PC-9 (cell line): ENCODE results near the gene PRSS50. TPM values are rescaled to one million over a fixed set of nuclear protein-coding genes. Genes with fewer than 3 reads are reported as not detected.

ENCODE experiments used
- BruUV-seq: library from RNA; stranded (reverse); fragments of 400-500 nt; replicated peaks from 2 replicates; lab custom pipeline; 2021; lab: Mats Ljungman, UMichigan
- CTCF ChIA-PET: fragments of 300-600 bp; sonication (Branson Sonifier 250); formaldehyde crosslinking; loops from one replicate; lab custom pipeline; 2022; ENCODE audit warnings: antibody characterized with exemption; lab: Charles Lee
- POLR2A ChIA-PET: fragments of 300-600 bp; sonication (Branson Sonifier 250); formaldehyde crosslinking; loops from one replicate; lab custom pipeline; 2022; ENCODE audit warnings: antibody characterized with exemption; ENCODE audit not compliant: unreplicated experiment; lab: Charles Lee
- DNase-seq, 2 experiments: peaks; one replicate each; pipeline versions ENCODE4 v3.0.0 to v3.0.0-alpha.2; 2015 to 2022; ENCODE audit warnings: mixed read lengths in 1 of 2
- H2AFZ ChIP-seq: fragments of 200-600 bp; sonication (generic); 2 replicates; pipeline ENCODE4 v1.8.1; 2017; ENCODE audit warnings: antibody characterized with exemption
- H3F3A ChIP-seq: fragments of 200-600 bp; sonication (generic); 2 replicates; pipeline ENCODE4 v1.8.1; 2017; ENCODE audit warnings: antibody characterized with exemption, mild to moderate bottlenecking, low read depth; ENCODE audit not compliant: insufficient read depth
- H3K27ac ChIP-seq: fragments of 200-600 bp; sonication (generic); 2 replicates; pipeline ENCODE4 v1.6.1; 2016; ENCODE audit warnings: mixed run types
- H3K27me3 ChIP-seq: fragments of 200-600 bp; sonication (generic); 2 replicates; pipeline ENCODE4 v1.6.1; 2016; ENCODE audit warnings: low read depth, mixed run types; ENCODE audit not compliant: insufficient read depth
- H3K36me3 ChIP-seq: fragments of 200-600 bp; sonication (generic); 2 replicates; pipeline ENCODE4 v1.6.1; 2016; ENCODE audit warnings: low read depth, mixed run types
- H3K4me1 ChIP-seq: fragments of 200-600 bp; sonication (generic); replicated peaks from 2 replicates; pipeline ENCODE4 v1.6.1; 2016; ENCODE audit warnings: mixed run types; ENCODE audit not compliant: insufficient read depth
- H3K4me2 ChIP-seq: fragments of 200-600 bp; sonication (generic); 2 replicates; pipeline ENCODE4 v1.6.1; 2017; ENCODE audit warnings: mixed run types
- H3K4me3 ChIP-seq: fragments of 200-600 bp; sonication (generic); 2 replicates; pipeline ENCODE4 v1.6.1; 2016; ENCODE audit warnings: mixed run types
- H3K79me2 ChIP-seq: fragments of 200-600 bp; sonication (generic); 2 replicates; pipeline ENCODE4 v1.6.1; 2017; ENCODE audit warnings: low read depth, mixed run types
- H3K9me2 ChIP-seq: fragments of 200-600 bp; sonication (generic); 2 replicates; pipeline ENCODE4 v1.8.1; 2017; ENCODE audit warnings: mild to moderate bottlenecking; ENCODE audit not compliant: insufficient read depth
- H3K9me3 ChIP-seq: fragments of 200-600 bp; sonication (generic); 2 replicates; pipeline ENCODE4 v1.8.1; 2016; ENCODE audit warnings: low read depth; ENCODE audit not compliant: insufficient read depth
- H4K20me1 ChIP-seq: fragments of 200-600 bp; sonication (generic); 2 replicates; pipeline ENCODE4 v1.8.1; 2017; ENCODE audit not compliant: insufficient read depth
- CTCF ChIP-seq: fragments of 200-600 bp; sonication (generic); conservative IDR thresholded peaks from 2 replicates; pipeline ENCODE4 v1.6.1; 2017; ENCODE audit warnings: mixed run types, antibody characterized with exemption, mild to moderate bottlenecking, moderate library complexity
- EZH2 ChIP-seq: fragments of 200-600 bp; sonication (generic); IDR thresholded peaks from 2 replicates; pipeline ENCODE4 v1.8.0; 2017; ENCODE audit warnings: antibody characterized with exemption, low read depth
- intact Hi-C: fragments of 100-400 bp; cut with micrococcal nuclease; formaldehyde crosslinking; loops from one replicate; pipeline ENCODE4 v1.10.0; 2022; ENCODE audit not compliant: unreplicated experiment
- total RNA-seq: library from RNA; stranded (reverse); gene quantifications from 2 replicates; pipeline ENCODE4 v1.2.3, GENCODE V29; 2021

Gene PRSS50
- total RNA-seq, 1 experiment from 2014 or later: 0.50 TPM

GRCh38 chr3:46693038-46693891, 24.4 kb downstream of the PRSS50 start, which contains the start of gene ALS2CL:
Gene ALS2CL, minus strand, starts transcription at chr3:46693679. Its CDS starts 4,239 bp downstream, at chr3:46689440.
- H3K4me2 ChIP-seq: peak within 1 kb of the TSS; percentile 99
- H3K79me2 ChIP-seq: peaks cover 18% of the 10 kb centered on the region
- no peaks in the 10 kb centered on the region for H3K36me3 ChIP-seq
- ChIA-PET CTCF (no interaction called here), POLR2A (interaction anchor here (0.5 to 0.7 kb wide), 4 partner anchors 18 to 270 kb away, joined by 3 to 6 read pairs (median 5); no protein-coding TSS in a partner anchor)
- no peak for TF ChIP-seq EZH2
- TF ChIP-seq CTCF: no peak; the same call in none of the 2 replicates
- H2AFZ ChIP-seq: peak within 1 kb of the TSS; percentile 68
- H3K9me2 ChIP-seq: no peaks in the 10 kb centered on the region
- H3K4me1 ChIP-seq: peaks cover 21% of the 10 kb centered on the region
- no peaks in the 10 kb centered on the region for H3K9me3 ChIP-seq
- peaks cover 17% of the 10 kb centered on the region; the same call in 1 of the 2 replicates for H3F3A ChIP-seq
- intact Hi-C loops: loop anchor here (2.0 to 10.0 kb wide), 4 partner anchors 136 to 822 kb away; partner anchors contain the start of genes CCDC12 and ELP6
- TSS peak; percentile 76 for BruUV-seq
- no peaks in the 10 kb centered on the region for H3K27me3 ChIP-seq
- H3K27ac ChIP-seq: peak within 1 kb of the TSS; percentile 98
- peak within 1 kb of the TSS; percentile 92 for H3K4me3 ChIP-seq
- peak; percentile 41 to 77 for DNase-seq
- H4K20me1 ChIP-seq: no peaks in the 10 kb centered on the region; the same call in 1 of the 2 replicates

- Histone ChIP-seq H3K27me3 (no peaks in the 10 kb centered on the region), H2AFZ (peak overlapping the region; percentile 68), H3K4me3 (peak overlapping the region; percentile 92), H4K20me1 (no peaks in the 10 kb centered on the region; the same call in 1 of the 2 replicates), H3F3A (peaks cover 17% of the 10 kb centered on the region; the same call in 1 of the 2 replicates), H3K9me3 (no peaks in the 10 kb centered on the region), H3K4me1 (peaks cover 21% of the 10 kb centered on the region), H3K9me2 (no peaks in the 10 kb centered on the region), H3K36me3 (no peaks in the 10 kb centered on the region), H3K79me2 (peaks cover 18% of the 10 kb centered on the region), H3K4me2 (peak overlapping the region; percentile 99), H3K27ac (peak overlapping the region; percentile 98)
- CTCF ChIA-PET: interaction anchor here (0.6 kb wide), 1 partner anchor 132 kb away, joined by 15 read pairs; no protein-coding TSS in a partner anchor
- POLR2A ChIA-PET: interaction anchor here (0.5 kb wide), 1 partner anchor 255 kb away, joined by 4 read pairs; no protein-coding TSS in a partner anchor
- peak; percentile 97 to 98 for DNase-seq
- no TSS peak for BruUV-seq
- intact Hi-C loops: loop anchor here (2.0 to 10.0 kb wide), 4 partner anchors 136 to 822 kb away; partner anchors contain the start of genes CCDC12 and ELP6
- no peak for TF ChIP-seq EZH2
- no peak for TF ChIP-seq CTCF
Observed at GRCh38 chr3:46692566-46692990, 25.1 kb downstream of the PRSS50 start.

- peak overlapping the region; percentile 11; the same call in 1 of the 2 replicates for H3K4me3 ChIP-seq
Observed at GRCh38 chr3:46690798-46691197, 26.9 kb downstream of the PRSS50 start.

More at GRCh38 chr3:46690798-46691197, 26.9 kb downstream of the PRSS50 start:
- POLR2A ChIA-PET: interaction anchor here (0.6 to 0.7 kb wide), 6 partner anchors 19 to 884 kb away, joined by 3 to 7 read pairs (median 4); partner anchors contain the start of genes NBEAL2 and PTPN23
- CTCF ChIA-PET: interaction anchor here (0.6 to 1.5 kb wide), 4 partner anchors 155 to 822 kb away, joined by 3 to 4 read pairs (median 4); no protein-coding TSS in a partner anchor
- Histone ChIP-seq H3K4me1 (peaks cover 21% of the 10 kb centered on the region), H3K9me3 (no peaks in the 10 kb centered on the region), H3F3A (peaks cover 13% of the 10 kb centered on the region; the same call in 1 of the 2 replicates), H4K20me1 (no peaks in the 10 kb centered on the region; the same call in 1 of the 2 replicates), H3K4me2 (peak overlapping the region; percentile 57), H3K9me2 (no peaks in the 10 kb centered on the region), H2AFZ (no peak overlapping the region), H3K79me2 (peaks cover 18% of the 10 kb centered on the region), H3K27ac (no peak overlapping the region), H3K36me3 (no peaks in the 10 kb centered on the region), H3K27me3 (no peaks in the 10 kb centered on the region)
- intact Hi-C loops: loop anchor here (10.0 kb wide), 2 partner anchors 206 to 824 kb away; partner anchors contain the start of gene ELP6
- BruUV-seq: no TSS peak
- DNase-seq: peak in 1 of 2 experiments; percentile 79
- TF ChIP-seq EZH2 (no peak), CTCF (no peak)
